Naive B cell (primary cell): Measurements from ENCODE around the gene PEF1. TPM values are rescaled to one million over a fixed set of nuclear protein-coding genes. Genes with fewer than 3 reads are reported as not detected.

Experiments
- ATAC-seq, 2 donors: fragments of 150-1000 bp; cut with Tn5 transposase; 2 replicates each; pipeline ENCODE4 v1.10.0; 2021; ENCODE audit warnings: low read depth in 2 of 2, mild to moderate bottlenecking in 2 of 2, moderate library complexity in 2 of 2
- DNase-seq: peaks from one replicate; pipeline ENCODE4 v3.0.0; 2022
- H3K27ac Mint-ChIP-seq, 6 donors: one replicate each; pipeline ENCODE4 v1.8.0; 2020 to 2022; ENCODE audit warnings: mild to moderate bottlenecking in 6 of 6, mixed read lengths in 6 of 6, moderate library complexity in 5 of 6, inconsistent platforms in 2 of 6
- H3K27me3 Mint-ChIP-seq, 3 donors: one replicate each; pipeline ENCODE4 v1.8.0; 2021 to 2022; ENCODE audit warnings: mixed read lengths in 3 of 3, mild to moderate bottlenecking in 1 of 3
- H3K36me3 Mint-ChIP-seq, 2 donors: one replicate each; pipeline ENCODE4 v1.8.0; 2020 to 2022; ENCODE audit warnings: mixed read lengths in 2 of 2, inconsistent platforms in 1 of 2, mild to moderate bottlenecking in 1 of 2
- H3K4me1 Mint-ChIP-seq, 3 donors: one replicate each; pipeline ENCODE4 v1.8.0; 2020 to 2022; ENCODE audit warnings: mixed read lengths in 3 of 3, inconsistent platforms in 1 of 3, mild to moderate bottlenecking in 1 of 3, moderate library complexity in 1 of 3
- H3K4me3 Mint-ChIP-seq, 8 donors: one replicate each; pipeline ENCODE4 v1.8.0; 2020 to 2022; ENCODE audit warnings: mild to moderate bottlenecking in 8 of 8, mixed read lengths in 8 of 8, moderate library complexity in 8 of 8, inconsistent platforms in 2 of 8
- H3K9me3 Mint-ChIP-seq, 7 donors: one replicate each; pipeline ENCODE4 v1.8.0; 2020 to 2022; ENCODE audit warnings: mixed read lengths in 7 of 7, mild to moderate bottlenecking in 5 of 7, inconsistent platforms in 2 of 7, moderate library complexity in 1 of 7
- polyA plus RNA-seq, 6 donors: library from polyadenylated mRNA; unstranded; fragments of 300-500 nt; fragmentation: Illumina TruSeq; gene quantifications; one replicate each; pipeline ENCODE4 v1.2.3, GENCODE V29; 2021; ENCODE audit warnings: low read depth in 6 of 6

PEF1 gene
- polyA plus RNA-seq, 6 donors from 2014 or later, result 72.6 to 140 (median 93.7) TPM

- no peaks in the 10 kb centered on the region for H3K4me1 Mint-ChIP-seq
- H3K36me3 Mint-ChIP-seq, result no peaks in the 10 kb centered on the region
- H3K27me3 Mint-ChIP-seq, result peaks cover 4 to 47% (median 37%) of the 10 kb centered on the region in 3 donors
- H3K27ac Mint-ChIP-seq, result no peak overlapping the region
- no peaks in the 10 kb centered on the region for H3K9me3 Mint-ChIP-seq
- DNase-seq, result no peak
- H3K4me3 Mint-ChIP-seq, result no peak overlapping the region
- ATAC-seq, result no peak
Observed at GRCh38 chr1:31657972-31658510, 13.4 kb upstream of the PEF1 start.

- Mint-ChIP-seq H3K27me3 (peaks cover 4 to 44% (median 33%) of the 10 kb centered on the region in 3 donors), H3K27ac (no peak overlapping the region), H3K36me3 (no peaks in the 10 kb centered on the region), H3K4me3 (no peak overlapping the region), H3K4me1 (no peaks in the 10 kb centered on the region), H3K9me3 (no peaks in the 10 kb centered on the region)
- ATAC-seq, result no peak
- no peak for DNase-seq
Observed at GRCh38 chr1:31657020-31657804, 12.5 kb upstream of the PEF1 start.

GRCh38 chr1:31655756-31656155 is 11.1 kb upstream of the PEF1 start:
- Mint-ChIP-seq H3K27ac (peak overlapping the region in 1 of 6 donors; percentile 5), H3K36me3 (no peaks in the 10 kb centered on the region), H3K4me3 (peak overlapping the region in 1 of 8 donors; percentile 26), H3K4me1 (no peaks in the 10 kb centered on the region), H3K27me3 (peaks cover 4 to 44% (median 33%) of the 10 kb centered on the region in 3 donors), H3K9me3 (no peaks in the 10 kb centered on the region)
- DNase-seq (no peak), ATAC-seq (no peak)

GRCh38 chr1:31655104-31655503 is 10.4 kb upstream of the PEF1 start:
- Mint-ChIP-seq H3K4me1 (no peaks in the 10 kb centered on the region), H3K36me3 (no peaks in the 10 kb centered on the region), H3K4me3 (peak overlapping the region in 1 of 8 donors; percentile 26), H3K9me3 (no peaks in the 10 kb centered on the region), H3K27ac (peak overlapping the region in 1 of 6 donors; percentile 10), H3K27me3 (peaks cover 4 to 44% (median 33%) of the 10 kb centered on the region in 3 donors)
- DNase-seq (no peak), ATAC-seq (no peak)

- H3K4me3 Mint-ChIP-seq, result no peak overlapping the region
- H3K27ac Mint-ChIP-seq, result no peak overlapping the region
- H3K4me1 Mint-ChIP-seq, result no peaks in the 10 kb centered on the region
- H3K27me3 Mint-ChIP-seq, result peaks cover 4 to 44% (median 33%) of the 10 kb centered on the region in 3 donors
- no peaks in the 10 kb centered on the region for H3K36me3 Mint-ChIP-seq
- DNase-seq (no peak), ATAC-seq (no peak)
- H3K9me3 Mint-ChIP-seq, result no peaks in the 10 kb centered on the region
Observed at GRCh38 chr1:31654474-31654776, 9.7 kb upstream of the PEF1 start.

GRCh38 chr1:31653717-31654473 is 9.2 kb upstream of the PEF1 start:
- ATAC-seq (no peak), DNase-seq (no peak)
- no peaks in the 10 kb centered on the region for H3K9me3 Mint-ChIP-seq
- no peaks in the 10 kb centered on the region for H3K4me1 Mint-ChIP-seq
- peak overlapping the region in 2 of 6 donors; percentile 48 to 84 for H3K27ac Mint-ChIP-seq
- peaks cover 4 to 44% (median 33%) of the 10 kb centered on the region in 3 donors for H3K27me3 Mint-ChIP-seq
- H3K4me3 Mint-ChIP-seq, result no peak overlapping the region
- no peaks in the 10 kb centered on the region for H3K36me3 Mint-ChIP-seq

GRCh38 chr1:31652891-31653499 is 8.3 kb upstream of the PEF1 start:
- no peak for ATAC-seq
- no peaks in the 10 kb centered on the region for H3K36me3 Mint-ChIP-seq
- H3K4me3 Mint-ChIP-seq, result no peak overlapping the region

GRCh38 chr1:31651766-31652165 is 7.1 kb upstream of the PEF1 start:
- DNase-seq (no peak), ATAC-seq (no peak)
- Mint-ChIP-seq H3K4me3 (no peak overlapping the region), H3K27ac (no peak overlapping the region), H3K4me1 (peaks cover 2 to 6% (median 6%) of the 10 kb centered on the region in 3 donors), H3K9me3 (no peaks in the 10 kb centered on the region), H3K27me3 (peaks cover 4 to 29% (median 18%) of the 10 kb centered on the region in 3 donors), H3K36me3 (no peaks in the 10 kb centered on the region)

More at GRCh38 chr1:31652891-31653499, 8.3 kb upstream of the PEF1 start:
- Mint-ChIP-seq H3K9me3 (no peaks in the 10 kb centered on the region), H3K27ac (no peak overlapping the region), H3K4me1 (no peaks in the 10 kb centered on the region), H3K27me3 (peaks cover 4 to 41% (median 28%) of the 10 kb centered on the region in 3 donors)
- DNase-seq, result no peak

- DNase-seq (no peak), ATAC-seq (no peak)
- Mint-ChIP-seq H3K4me3 (no peak overlapping the region), H3K9me3 (peaks cover 0 to 2% (median 0%) of the 10 kb centered on the region in 7 donors), H3K4me1 (peaks cover 4 to 12% (median 10%) of the 10 kb centered on the region in 3 donors), H3K27me3 (peaks cover 4 to 23% (median 10%) of the 10 kb centered on the region in 3 donors), H3K36me3 (no peaks in the 10 kb centered on the region), H3K27ac (no peak overlapping the region)
Observed at GRCh38 chr1:31651089-31651420, 6.4 kb upstream of the PEF1 start.

GRCh38 chr1:31650161-31651088 is 5.7 kb upstream of the PEF1 start:
- peak overlapping the region in 1 of 6 donors; percentile 11 for H3K27ac Mint-ChIP-seq
- H3K27me3 Mint-ChIP-seq, result peaks cover 0 to 16% (median 4%) of the 10 kb centered on the region in 3 donors
- peaks cover 10 to 16% (median 16%) of the 10 kb centered on the region in 3 donors for H3K4me1 Mint-ChIP-seq
- DNase-seq (no peak), ATAC-seq (no peak)
- no peak overlapping the region for H3K4me3 Mint-ChIP-seq
- no peaks in the 10 kb centered on the region for H3K36me3 Mint-ChIP-seq
- H3K9me3 Mint-ChIP-seq, result peaks cover 0 to 2% (median 0%) of the 10 kb centered on the region in 7 donors

- Mint-ChIP-seq H3K4me1 (peaks cover 24 to 28% (median 26%) of the 10 kb centered on the region in 3 donors), H3K9me3 (peaks cover 0 to 2% (median 0%) of the 10 kb centered on the region in 7 donors), H3K27me3 (peaks cover 0 to 5% (median 0%) of the 10 kb centered on the region in 3 donors), H3K36me3 (no peaks in the 10 kb centered on the region), H3K4me3 (peak overlapping the region in 2 of 8 donors; percentile 3 to 25), H3K27ac (peak overlapping the region in 2 of 6 donors; percentile 21 to 49)
- DNase-seq (no peak), ATAC-seq (no peak)
Observed at GRCh38 chr1:31648641-31649357, 4.1 kb upstream of the PEF1 start.

- no peak for DNase-seq
- no peaks in the 10 kb centered on the region for H3K36me3 Mint-ChIP-seq
- H3K4me3 Mint-ChIP-seq, result peak overlapping the region in 1 of 8 donors; percentile 25
- peak overlapping the region in 1 of 6 donors; percentile 49 for H3K27ac Mint-ChIP-seq
- H3K4me1 Mint-ChIP-seq, result peaks cover 24 to 32% (median 29%) of the 10 kb centered on the region in 3 donors
- peaks cover 0 to 2% (median 0%) of the 10 kb centered on the region in 7 donors for H3K9me3 Mint-ChIP-seq
- H3K27me3 Mint-ChIP-seq, result no peaks in the 10 kb centered on the region
- no peak for ATAC-seq
Observed at GRCh38 chr1:31648190-31648589, 3.5 kb upstream of the PEF1 start.
